ENCODE data around the gene KDM5B.

DNA sequence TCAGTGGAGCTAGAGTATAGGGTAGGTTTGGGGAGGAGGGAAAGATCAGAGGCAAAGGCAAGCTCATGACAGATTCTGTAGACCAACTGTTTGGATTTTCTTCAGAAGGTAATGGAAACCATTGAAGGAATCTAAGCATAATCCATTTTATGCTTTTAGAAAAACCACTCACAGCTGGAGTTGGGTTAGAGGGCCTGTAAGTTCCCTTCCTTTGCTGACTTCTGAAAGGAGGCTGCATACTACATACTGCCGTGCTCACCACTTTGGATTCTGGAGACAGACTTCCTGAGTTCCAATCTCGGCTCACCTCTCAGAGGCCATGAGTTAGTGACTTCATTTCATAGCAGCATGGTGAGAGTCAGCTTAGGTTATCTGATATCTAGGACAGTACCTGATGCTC, 91.6 kb downstream of the KDM5B start:
- TF ChIP-seq, protein P1, sequence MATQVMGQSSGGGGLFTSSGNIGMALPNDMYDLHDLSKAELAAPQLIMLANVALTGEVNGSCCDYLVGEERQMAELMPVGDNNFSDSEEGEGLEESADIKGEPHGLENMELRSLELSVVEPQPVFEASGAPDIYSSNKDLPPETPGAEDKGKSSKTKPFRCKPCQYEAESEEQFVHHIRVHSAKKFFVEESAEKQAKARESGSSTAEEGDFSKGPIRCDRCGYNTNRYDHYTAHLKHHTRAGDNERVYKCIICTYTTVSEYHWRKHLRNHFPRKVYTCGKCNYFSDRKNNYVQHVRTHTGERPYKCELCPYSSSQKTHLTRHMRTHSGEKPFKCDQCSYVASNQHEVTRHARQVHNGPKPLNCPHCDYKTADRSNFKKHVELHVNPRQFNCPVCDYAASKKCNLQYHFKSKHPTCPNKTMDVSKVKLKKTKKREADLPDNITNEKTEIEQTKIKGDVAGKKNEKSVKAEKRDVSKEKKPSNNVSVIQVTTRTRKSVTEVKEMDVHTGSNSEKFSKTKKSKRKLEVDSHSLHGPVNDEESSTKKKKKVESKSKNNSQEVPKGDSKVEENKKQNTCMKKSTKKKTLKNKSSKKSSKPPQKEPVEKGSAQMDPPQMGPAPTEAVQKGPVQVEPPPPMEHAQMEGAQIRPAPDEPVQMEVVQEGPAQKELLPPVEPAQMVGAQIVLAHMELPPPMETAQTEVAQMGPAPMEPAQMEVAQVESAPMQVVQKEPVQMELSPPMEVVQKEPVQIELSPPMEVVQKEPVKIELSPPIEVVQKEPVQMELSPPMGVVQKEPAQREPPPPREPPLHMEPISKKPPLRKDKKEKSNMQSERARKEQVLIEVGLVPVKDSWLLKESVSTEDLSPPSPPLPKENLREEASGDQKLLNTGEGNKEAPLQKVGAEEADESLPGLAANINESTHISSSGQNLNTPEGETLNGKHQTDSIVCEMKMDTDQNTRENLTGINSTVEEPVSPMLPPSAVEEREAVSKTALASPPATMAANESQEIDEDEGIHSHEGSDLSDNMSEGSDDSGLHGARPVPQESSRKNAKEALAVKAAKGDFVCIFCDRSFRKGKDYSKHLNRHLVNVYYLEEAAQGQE (IDR thresholded peaks at IDR 0.05; ENCODE audit: low read depth, low read length): no peak
- TF ChIP-seq, protein P2, sequence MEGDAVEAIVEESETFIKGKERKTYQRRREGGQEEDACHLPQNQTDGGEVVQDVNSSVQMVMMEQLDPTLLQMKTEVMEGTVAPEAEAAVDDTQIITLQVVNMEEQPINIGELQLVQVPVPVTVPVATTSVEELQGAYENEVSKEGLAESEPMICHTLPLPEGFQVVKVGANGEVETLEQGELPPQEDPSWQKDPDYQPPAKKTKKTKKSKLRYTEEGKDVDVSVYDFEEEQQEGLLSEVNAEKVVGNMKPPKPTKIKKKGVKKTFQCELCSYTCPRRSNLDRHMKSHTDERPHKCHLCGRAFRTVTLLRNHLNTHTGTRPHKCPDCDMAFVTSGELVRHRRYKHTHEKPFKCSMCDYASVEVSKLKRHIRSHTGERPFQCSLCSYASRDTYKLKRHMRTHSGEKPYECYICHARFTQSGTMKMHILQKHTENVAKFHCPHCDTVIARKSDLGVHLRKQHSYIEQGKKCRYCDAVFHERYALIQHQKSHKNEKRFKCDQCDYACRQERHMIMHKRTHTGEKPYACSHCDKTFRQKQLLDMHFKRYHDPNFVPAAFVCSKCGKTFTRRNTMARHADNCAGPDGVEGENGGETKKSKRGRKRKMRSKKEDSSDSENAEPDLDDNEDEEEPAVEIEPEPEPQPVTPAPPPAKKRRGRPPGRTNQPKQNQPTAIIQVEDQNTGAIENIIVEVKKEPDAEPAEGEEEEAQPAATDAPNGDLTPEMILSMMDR (IDR thresholded peaks at IDR 0.05): no peak
- no peak for TF ChIP-seq EZH2phosphoT487 (IDR thresholded peaks at IDR 0.05; ENCODE audit: borderline replicate concordance, low read depth)
- TF ChIP-seq YY1 (IDR thresholded peaks at IDR 0.05; ENCODE audit: low read depth): no peak
- TF ChIP-seq, protein P3, sequence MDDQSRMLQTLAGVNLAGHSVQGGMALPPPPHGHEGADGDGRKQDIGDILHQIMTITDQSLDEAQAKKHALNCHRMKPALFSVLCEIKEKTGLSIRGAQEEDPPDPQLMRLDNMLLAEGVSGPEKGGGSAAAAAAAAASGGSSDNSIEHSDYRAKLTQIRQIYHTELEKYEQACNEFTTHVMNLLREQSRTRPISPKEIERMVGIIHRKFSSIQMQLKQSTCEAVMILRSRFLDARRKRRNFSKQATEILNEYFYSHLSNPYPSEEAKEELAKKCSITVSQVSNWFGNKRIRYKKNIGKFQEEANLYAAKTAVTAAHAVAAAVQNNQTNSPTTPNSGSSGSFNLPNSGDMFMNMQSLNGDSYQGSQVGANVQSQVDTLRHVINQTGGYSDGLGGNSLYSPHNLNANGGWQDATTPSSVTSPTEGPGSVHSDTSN (IDR thresholded peaks at IDR 0.05): no peak
